HAP-1 (cell line): ENCODE data around the gene TRDN.
"Not testable (repeated sequence)": the region's sequence is repeated elsewhere in the genome, so short reads cannot be mapped to it uniquely, and the experiment has no call there.

ENCODE experiments used
- DNase-seq, 2 experiments: peaks; one replicate each; pipeline ENCODE4 v3.0.0-alpha.2; 2016 to 2020; ENCODE audit warnings: low spot score in 2 of 2
- H3K27me3 ChIP-seq: fragments of 250-450 bp; sonication (Bioruptor Pico); 2 replicates; pipeline ENCODE4 v1.5.1; 2020; ENCODE audit warnings: low read depth, mild to moderate bottlenecking, moderate library complexity
- H3K36me3 ChIP-seq: fragments of 250-450 bp; sonication (Bioruptor Pico); replicated peaks from 2 replicates; pipeline ENCODE4 v1.5.1; 2020; ENCODE audit warnings: mild to moderate bottlenecking
- H3K4me1 ChIP-seq: fragments of 250-450 bp; sonication (Bioruptor Pico); 2 replicates; pipeline ENCODE4 v1.5.1; 2020; ENCODE audit warnings: mild to moderate bottlenecking
- H3K4me3 ChIP-seq: fragments of 250-450 bp; sonication (Bioruptor Pico); 2 replicates; pipeline ENCODE4 v1.5.1; 2020; ENCODE audit warnings: mild to moderate bottlenecking, moderate library complexity
- H3K9me3 ChIP-seq: fragments of 250-450 bp; sonication (Bioruptor Pico); 2 replicates; pipeline ENCODE4 v1.5.1; 2020; ENCODE audit warnings: mild to moderate bottlenecking, moderate library complexity
- in situ Hi-C: fragments of 300-500 bp; cut with MboI; formaldehyde crosslinking; loops from 3 replicates; pipeline ENCODE4 v1.14.3; 2020; ENCODE audit warnings: low sequenced_read_pairs, inconsistent platforms, mixed read lengths

The TRDN gene

DNA sequence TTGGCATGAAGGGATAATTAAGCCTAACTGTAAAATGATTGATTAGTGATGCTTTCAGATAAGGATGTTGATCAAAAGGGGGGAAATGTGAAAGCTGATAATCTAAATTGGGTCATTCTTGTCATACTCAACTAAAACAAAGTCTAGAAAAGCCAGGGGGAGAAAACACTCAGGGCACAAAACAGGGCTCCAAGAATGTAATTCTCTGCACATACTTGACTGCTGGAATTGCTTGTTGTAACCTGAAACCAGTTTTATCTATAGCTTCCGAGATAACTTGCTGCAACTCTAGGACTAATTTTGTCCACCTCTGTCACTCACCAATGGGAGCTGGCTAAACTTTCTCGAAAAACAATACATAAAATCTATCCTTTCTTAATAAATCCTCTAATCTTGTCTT is 330.4 kb downstream of the TRDN start:
- Histone ChIP-seq H3K9me3 (no peaks in the 10 kb centered on the region), H3K4me1 (no peaks in the 10 kb centered on the region), H3K4me3 (no peak overlapping the region), H3K36me3 (no peaks in the 10 kb centered on the region), H3K27me3 (no peaks in the 10 kb centered on the region)
- in situ Hi-C loops = no loop called here
- no peak for DNase-seq

DNA sequence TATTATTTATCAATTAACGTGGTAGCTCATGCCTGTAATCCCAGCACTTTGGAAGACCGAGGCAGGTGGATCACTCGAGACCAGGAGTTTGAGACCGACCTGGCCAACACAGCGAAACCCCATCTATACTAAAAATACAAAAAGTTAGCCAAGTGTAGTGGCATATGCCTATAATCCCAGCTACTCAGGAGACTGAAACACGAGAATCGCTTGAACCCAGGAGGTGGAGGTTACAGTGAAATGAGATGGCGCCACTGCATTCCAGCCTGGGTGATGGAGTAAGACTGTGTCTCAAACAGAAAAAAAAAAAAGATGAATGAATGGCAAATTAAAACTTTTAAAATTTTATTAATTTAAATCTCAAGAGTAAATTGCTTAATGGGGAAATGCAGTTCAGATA is 341.1 kb downstream of the TRDN start:
- H3K4me3 ChIP-seq = no peak overlapping the region
- H3K9me3 ChIP-seq = no peaks in the 10 kb centered on the region
- no peak for DNase-seq
- in situ Hi-C loops = no loop called here
- H3K4me1 ChIP-seq = no peaks in the 10 kb centered on the region
- no peaks in the 10 kb centered on the region for H3K36me3 ChIP-seq
- peaks cover 13% of the 10 kb centered on the region for H3K27me3 ChIP-seq

DNA sequence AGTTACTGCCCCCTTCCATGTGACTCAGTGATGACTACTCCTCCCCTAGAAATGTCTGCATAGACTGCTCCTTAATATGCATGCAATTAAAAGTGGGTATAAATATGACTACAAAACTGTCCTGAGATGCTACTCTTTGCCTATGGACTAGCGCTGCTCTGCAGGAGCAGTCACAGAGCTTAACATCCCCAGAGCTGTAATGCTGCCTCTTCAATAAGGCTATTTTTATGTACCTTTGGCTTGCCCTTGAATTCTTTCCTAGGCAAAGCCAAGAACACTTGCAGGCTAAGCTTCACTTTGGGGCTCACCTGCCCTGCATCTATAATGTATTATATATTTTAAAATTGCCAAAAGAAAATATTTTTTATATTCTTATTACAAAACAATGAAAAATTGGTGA is 341.6 kb downstream of the TRDN start:
- no peaks in the 10 kb centered on the region for H3K36me3 ChIP-seq
- no peak for DNase-seq
- H3K4me1 ChIP-seq = no peaks in the 10 kb centered on the region
- H3K9me3 ChIP-seq = no peaks in the 10 kb centered on the region
- H3K27me3 ChIP-seq = peaks cover 13% of the 10 kb centered on the region
- no peak overlapping the region for H3K4me3 ChIP-seq
- in situ Hi-C loops = no loop called here

DNA sequence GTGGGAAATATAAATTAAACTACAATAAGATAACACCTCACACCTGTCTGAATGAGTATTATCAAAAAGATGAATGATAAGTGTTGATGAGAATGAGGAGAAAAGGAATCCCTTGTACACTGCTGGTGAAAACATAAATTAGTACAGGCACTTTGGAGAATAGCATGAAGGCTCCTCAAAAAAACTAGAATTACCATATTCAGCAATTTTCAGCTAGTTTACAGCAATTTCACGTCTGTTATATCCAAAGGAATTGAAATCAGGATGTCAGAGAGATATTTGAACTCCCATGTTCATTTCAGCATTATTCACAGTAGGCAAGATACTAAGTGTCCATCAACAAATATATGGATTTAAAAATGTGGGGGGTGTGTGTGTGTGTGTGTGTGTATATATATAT is 348.1 kb downstream of the TRDN start:
- Histone ChIP-seq H3K4me1 (no peaks in the 10 kb centered on the region), H3K4me3 (no peak overlapping the region), H3K9me3 (no peaks in the 10 kb centered on the region), H3K36me3 (no peaks in the 10 kb centered on the region), H3K27me3 (no peaks in the 10 kb centered on the region)
- in situ Hi-C loops = no loop called here
- DNase-seq = no peak

DNA sequence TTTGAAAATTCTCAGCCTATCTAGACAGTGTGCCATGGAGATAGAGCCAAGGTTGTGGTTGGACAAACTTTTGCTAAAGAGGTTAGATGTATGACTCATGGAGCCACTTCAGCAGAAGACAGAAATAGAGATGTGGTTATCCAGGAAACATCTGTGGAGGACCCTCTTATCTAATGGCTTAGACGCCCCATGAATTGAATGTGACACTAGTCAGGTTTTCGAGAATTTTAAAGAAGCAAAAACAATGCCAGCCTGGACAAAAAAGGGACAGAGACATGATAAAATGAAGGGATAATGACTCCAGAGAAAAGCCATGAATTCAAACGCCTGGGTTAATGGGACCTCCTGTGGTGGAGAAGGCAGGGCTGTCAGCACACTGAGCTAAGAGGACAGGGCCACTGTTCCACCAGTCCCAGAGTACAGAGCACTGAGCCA is 360.2 kb downstream of the TRDN start:
- no peaks in the 10 kb centered on the region for H3K9me3 ChIP-seq

DNA sequence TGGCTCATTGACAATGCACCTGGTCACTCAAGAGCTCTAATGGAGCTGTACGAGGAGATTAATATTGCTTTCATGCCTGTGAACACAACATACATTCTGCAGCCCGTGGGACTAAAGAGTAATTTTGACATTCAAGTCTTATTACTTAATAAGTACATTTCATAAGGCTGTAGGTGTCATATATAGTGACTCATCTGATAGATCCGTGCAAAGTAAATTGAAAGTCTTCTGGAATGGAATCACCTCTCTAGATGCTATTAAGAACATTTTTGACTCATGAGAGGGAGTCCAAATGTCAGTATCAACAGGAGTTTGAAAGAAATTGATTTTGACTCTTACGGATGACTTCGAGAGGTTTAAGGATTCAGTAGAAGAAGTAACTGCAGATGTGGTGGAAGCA is 372.8 kb downstream of the TRDN start:
- no peak for DNase-seq
- no peaks in the 10 kb centered on the region for H3K27me3 ChIP-seq
- no peaks in the 10 kb centered on the region; the same call in 1 of the 2 replicates for H3K4me1 ChIP-seq
- in situ Hi-C loops = no loop called here
- H3K4me3 ChIP-seq = no peak overlapping the region
- no peaks in the 10 kb centered on the region for H3K9me3 ChIP-seq
- H3K36me3 ChIP-seq = no peaks in the 10 kb centered on the region

More for the DNA sequence above, 360.2 kb downstream of the TRDN start:
- Histone ChIP-seq H3K4me1 (no peaks in the 10 kb centered on the region), H3K27me3 (no peaks in the 10 kb centered on the region; the same call in none of the 2 replicates), H3K4me3 (no peak overlapping the region), H3K36me3 (no peaks in the 10 kb centered on the region)
- in situ Hi-C loops = no loop called here
- no peak for DNase-seq

DNA sequence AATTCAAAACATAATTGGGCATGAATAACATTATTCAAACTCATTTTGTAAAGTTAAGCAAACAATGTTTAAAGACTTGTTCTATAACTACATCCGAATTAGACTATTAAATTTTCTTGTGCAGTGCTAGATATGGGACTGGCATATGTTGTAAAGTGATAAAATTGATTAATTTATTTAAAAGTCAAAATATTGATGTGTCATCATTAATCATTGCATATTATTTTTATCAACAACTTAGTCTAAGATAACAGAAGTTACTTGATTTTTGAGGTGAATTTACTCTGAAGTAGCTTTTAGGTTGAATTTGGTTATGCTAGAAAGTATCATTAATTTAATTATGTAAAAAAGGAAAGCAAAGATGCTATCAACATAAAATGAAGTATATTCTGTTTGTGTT is 396.1 kb downstream of the TRDN start:
- H3K4me3 ChIP-seq = no peak overlapping the region
- DNase-seq = no peak
- H3K27me3 ChIP-seq = no peaks in the 10 kb centered on the region
- H3K4me1 ChIP-seq = no peaks in the 10 kb centered on the region
- in situ Hi-C loops = no loop called here
- no peaks in the 10 kb centered on the region for H3K9me3 ChIP-seq
- H3K36me3 ChIP-seq = no peaks in the 10 kb centered on the region

DNA sequence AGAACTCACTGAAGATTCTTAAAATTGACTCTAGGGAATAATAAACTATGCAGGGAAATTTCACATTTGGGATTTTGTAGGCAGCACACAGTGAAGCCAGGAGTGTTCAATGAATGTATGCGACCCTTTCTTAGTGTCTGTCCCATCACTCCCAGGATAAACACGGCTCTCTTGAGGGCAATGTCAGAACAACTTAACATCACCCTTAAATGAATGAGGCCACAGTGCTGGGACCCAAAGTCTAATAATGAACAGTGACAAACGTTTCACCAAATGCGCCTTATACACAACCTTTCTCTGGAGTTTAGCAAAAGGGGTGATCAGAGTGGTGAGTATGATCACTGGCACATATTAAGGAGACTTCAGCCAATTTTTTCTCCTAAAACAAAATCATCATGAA is 403.4 kb downstream of the TRDN start:
- Histone ChIP-seq H3K36me3 (no peaks in the 10 kb centered on the region), H3K4me1 (no peaks in the 10 kb centered on the region), H3K27me3 (0 out of 2 replicates have a peak, but pooled peaks cover 3% of the 10 kb centered on the region), H3K4me3 (no peak overlapping the region), H3K9me3 (no peaks in the 10 kb centered on the region)
- in situ Hi-C loops = no loop called here
- no peak for DNase-seq

DNA sequence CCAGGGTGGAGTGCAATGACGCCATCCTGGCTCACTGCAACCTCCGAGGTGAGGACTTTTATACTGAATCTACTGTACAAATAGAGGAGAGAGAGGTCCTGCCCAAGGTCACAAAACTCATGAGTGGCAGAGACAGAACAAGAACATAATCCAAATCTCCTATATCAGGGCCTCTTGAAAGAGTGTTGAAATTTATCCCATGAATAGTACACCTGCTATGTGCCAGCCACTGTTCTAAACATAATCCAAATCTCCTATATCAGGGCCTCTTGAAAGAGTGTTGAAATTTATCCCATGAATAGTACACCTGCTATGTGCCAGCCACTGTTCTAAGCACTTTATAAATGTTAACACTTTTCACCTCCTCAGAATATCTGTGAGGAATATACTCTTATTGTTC is 409.0 kb downstream of the TRDN start:
- DNase-seq, H3K9me3 ChIP-seq, H3K4me1 ChIP-seq, H3K4me3 ChIP-seq, H3K36me3 ChIP-seq, in situ Hi-C loops, H3K27me3 ChIP-seq: not testable (repeated sequence)

DNA sequence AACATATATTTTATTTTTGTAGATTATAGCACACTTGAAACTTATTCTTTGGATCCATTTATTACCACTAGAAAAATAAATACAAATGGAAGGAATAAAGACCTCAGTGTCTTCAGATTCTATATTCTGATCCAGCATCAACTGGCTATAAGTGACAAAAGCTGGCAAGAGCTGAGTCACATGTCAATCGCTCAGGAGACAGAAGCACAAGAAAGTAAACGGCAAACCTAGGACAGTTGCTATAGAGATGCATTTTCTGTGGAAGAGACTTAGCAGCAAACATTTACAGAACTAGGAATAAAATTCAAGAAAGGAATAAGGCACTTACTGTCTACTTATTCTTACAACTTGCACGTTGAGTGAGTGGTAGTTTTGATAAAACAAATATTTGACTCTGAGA is 410.4 kb downstream of the TRDN start:
- Histone ChIP-seq H3K27me3 (0 out of 2 replicates have a peak, but pooled peaks cover 3% of the 10 kb centered on the region), H3K4me3 (no peak overlapping the region), H3K9me3 (no peaks in the 10 kb centered on the region), H3K4me1 (no peaks in the 10 kb centered on the region), H3K36me3 (no peaks in the 10 kb centered on the region)
- in situ Hi-C loops = no loop called here
- no peak for DNase-seq

DNA sequence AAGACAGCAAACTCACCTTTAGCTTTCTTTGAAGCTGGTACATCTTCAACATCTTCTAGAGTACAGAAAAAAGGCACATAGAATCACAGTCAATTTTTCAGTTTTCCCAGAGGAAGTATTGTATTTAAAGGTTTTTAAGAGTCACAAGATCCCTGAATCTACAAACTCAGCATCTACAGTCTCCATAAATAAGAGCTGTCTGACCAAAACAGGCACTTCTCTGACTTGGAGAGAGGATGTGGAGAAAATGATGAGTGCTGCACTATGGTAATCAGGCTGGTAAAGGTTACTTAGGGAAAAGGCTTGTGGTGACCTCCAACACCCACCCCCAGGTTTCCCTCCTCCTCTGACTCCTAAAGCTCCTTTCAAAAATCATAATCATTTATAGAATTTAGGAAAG is 412.7 kb downstream of the TRDN start:
- DNase-seq = no peak
- H3K36me3 ChIP-seq = no peaks in the 10 kb centered on the region

DNA sequence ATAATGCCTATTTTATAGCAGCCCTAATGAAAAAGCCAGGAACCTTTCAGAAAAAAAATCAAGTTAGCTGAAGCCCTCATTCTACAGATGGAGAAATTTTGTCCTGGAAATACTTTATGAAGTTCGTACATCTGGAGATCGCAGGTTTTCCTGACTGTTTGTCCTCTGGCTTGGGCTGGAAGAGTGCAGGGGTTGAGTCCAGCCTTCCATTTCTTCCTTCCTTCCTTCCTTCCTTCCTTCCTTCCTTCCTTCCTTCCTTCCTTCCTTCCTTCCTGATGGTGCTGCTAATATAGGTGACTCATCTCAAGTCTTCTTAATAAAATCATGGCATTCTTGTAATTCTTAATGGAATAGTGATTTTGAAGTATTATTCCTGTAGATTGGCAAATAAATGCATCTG is 413.3 kb downstream of the TRDN start:
- Histone ChIP-seq H3K27me3 (peaks cover 3% of the 10 kb centered on the region; the same call in 1 of the 2 replicates), H3K4me1 (no peaks in the 10 kb centered on the region), H3K9me3 (no peaks in the 10 kb centered on the region), H3K36me3 (no peaks in the 10 kb centered on the region), H3K4me3 (no peak overlapping the region)
- in situ Hi-C loops = no loop called here
- DNase-seq = no peak

More for the DNA sequence above, 412.7 kb downstream of the TRDN start:
- in situ Hi-C loops = no loop called here
- Histone ChIP-seq H3K9me3 (no peaks in the 10 kb centered on the region), H3K4me3 (no peak overlapping the region), H3K4me1 (no peaks in the 10 kb centered on the region), H3K27me3 (peaks cover 4% of the 10 kb centered on the region; the same call in 1 of the 2 replicates)

DNA sequence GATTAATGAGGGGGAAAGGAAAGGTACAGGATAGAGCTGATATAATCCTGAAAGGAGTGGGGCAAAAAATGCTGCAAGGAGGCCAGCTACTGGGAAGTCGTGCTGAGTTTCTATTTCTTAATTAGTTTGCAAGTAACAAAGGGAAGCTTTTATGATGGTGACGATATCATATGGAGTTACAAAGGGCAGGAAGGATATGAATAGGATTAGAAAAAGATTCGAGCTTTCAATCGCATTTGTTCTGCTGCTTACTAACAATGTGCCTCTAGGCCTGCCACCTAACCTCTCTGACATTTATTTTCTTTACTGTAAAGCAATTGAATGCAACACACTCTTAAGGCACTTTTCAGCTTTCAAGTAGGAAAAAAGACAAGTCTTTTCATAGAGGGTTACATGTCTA is 421.5 kb downstream of the TRDN start:
- no peaks in the 10 kb centered on the region for H3K9me3 ChIP-seq
- H3K27me3 ChIP-seq = peaks cover 3% of the 10 kb centered on the region; the same call in 1 of the 2 replicates
- H3K36me3 ChIP-seq = no peaks in the 10 kb centered on the region
- DNase-seq = peak in 1 of 2 experiments; percentile 62
- in situ Hi-C loops = no loop called here
- H3K4me3 ChIP-seq = no peak overlapping the region
- peaks cover 2% of the 10 kb centered on the region; the same call in 1 of the 2 replicates for H3K4me1 ChIP-seq

DNA sequence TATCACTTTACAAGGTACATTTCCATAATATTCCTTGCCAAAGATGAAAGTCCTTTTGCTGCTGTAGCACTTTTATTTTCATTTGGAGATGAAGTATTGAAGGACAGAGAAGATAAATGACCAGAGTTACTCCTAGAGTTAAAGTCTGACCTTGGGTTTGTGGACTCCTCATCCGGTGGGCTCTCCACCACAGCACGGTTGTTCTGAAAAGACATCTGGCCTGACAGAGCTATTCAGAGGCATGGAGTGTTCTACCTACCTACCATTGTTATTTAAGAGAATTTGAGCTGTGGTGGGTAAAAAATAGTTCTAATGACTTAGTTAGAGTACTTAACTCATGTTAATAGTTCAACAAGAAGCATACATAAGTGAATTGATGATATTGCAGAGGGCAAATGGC is 422.3 kb downstream of the TRDN start:
- Histone ChIP-seq H3K27me3 (no peaks in the 10 kb centered on the region), H3K36me3 (no peaks in the 10 kb centered on the region), H3K4me1 (peaks cover 2% of the 10 kb centered on the region; the same call in 1 of the 2 replicates), H3K4me3 (no peak overlapping the region), H3K9me3 (no peaks in the 10 kb centered on the region)
- no peak for DNase-seq
- in situ Hi-C loops = no loop called here

DNA sequence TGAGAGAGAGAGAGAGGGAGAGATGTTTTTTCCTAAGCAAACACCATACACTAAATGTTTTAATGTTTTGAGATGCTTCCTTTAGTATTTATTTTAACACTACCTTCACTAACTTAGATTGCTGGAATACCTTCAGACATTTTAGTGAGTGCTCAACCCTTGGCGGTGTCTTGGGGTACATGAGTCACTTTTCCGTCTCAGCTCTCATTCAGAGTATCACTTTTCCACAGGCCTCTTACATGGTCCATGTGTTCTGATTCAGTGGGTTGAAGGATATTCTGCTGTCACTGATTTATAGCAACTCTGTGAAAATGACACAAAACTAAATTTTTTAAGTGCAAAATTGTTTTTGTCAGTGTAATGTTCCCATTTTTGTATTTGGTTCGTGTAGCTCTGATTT is 422.8 kb downstream of the TRDN start:
- H3K4me3 ChIP-seq = no peak overlapping the region
- no peaks in the 10 kb centered on the region for H3K36me3 ChIP-seq
- peaks cover 2% of the 10 kb centered on the region; the same call in 1 of the 2 replicates for H3K4me1 ChIP-seq
- no peaks in the 10 kb centered on the region for H3K27me3 ChIP-seq
- no peak for DNase-seq
- in situ Hi-C loops = no loop called here
- H3K9me3 ChIP-seq = no peaks in the 10 kb centered on the region
